NOMO-1 treated with DMSO at 0.1 percent for 48 hours (cell line): ENCODE results near the gene TBC1D16.
"Not testable (repeated sequence)": the region's sequence is repeated elsewhere in the genome, so short reads cannot be mapped to it uniquely, and the experiment has no call there.

Source experiments
- DNase-seq: peaks from one replicate; lab custom pipeline; 2025; ENCODE audit not compliant: unreplicated experiment; lab: John Stamatoyannopoulos, UW

Gene TBC1D16

DNA sequence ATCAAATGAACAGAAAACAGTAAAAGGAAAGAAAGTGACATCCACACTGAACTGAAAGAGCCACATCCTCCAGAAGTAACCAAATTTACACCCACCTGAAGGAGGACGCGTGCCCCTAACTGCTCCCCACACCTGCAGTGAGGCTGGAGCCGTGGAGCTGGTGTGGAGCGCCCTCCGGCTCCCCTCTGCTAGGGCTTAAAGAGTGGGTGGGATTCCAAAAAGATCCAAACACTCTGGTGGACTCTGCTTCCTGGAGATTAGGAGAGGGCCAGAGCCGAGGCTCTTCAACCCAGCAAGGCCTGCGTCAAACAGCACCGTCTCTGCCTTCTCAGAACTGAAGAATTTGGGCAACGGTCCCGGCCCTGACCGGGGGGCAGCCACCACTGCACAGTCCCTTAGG is 16.0 kb upstream of the TBC1D16 start:
- DNase-seq, result no peak

DNA sequence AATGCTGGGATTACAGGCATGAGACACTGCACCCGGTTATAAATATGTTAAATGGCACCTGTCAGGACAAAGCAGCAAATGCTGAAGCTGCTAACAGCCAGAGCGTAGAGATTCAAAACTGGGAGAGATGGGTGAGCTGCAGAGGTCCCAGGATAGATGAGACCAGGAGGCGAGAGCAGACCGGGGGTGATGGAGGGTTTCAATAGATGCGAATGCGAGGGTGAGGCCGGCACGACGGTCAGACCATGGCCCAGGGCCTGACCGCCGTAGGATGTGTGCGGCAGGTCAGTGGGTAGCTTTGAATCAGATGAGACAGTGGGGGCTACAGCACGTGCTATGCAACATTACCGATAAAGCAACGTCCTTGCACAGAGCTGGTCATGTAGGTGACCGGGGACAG is 15.0 kb upstream of the TBC1D16 start:
- no peak for DNase-seq

DNA sequence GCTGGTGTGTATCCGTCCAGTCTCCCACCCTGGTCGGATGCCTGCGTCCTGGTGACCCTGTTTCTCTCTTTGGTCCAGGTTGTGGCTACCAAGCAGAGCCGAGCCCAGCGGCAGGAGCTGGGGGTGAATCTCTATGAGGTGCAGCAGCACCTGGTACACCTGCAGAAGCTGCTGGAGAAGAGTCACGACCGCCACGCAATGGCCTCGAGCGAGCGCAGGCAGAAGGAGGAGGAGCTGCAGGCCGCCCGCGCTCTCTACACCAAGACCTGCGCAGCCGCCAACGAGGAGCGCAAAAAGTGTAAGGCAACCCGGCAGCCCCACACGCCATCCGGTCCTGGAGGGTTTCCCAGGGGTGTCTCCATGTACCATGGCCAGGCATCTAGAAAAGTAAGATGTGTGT is 14.3 kb upstream of the TBC1D16 start:
- DNase-seq, result no peak

DNA sequence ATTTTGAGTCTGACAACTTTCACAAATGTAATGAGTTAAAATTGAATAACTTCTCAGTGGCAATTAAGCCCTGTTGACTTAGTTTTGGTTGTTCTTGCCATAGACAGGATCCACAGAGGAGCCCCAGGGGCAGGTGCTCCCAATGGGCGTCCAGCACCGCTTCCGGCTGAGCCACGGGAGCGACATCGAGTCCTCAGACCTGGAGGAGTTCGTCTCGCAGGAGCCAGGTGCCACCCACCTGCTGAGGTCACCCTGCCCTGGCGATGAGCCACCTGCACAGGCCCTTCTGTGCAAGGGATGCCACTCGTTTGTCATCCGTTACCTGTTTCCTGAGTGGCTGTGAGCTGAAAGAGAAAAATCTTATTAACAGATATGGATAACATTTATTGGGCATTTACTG is 11.5 kb upstream of the TBC1D16 start:
- no peak for DNase-seq

DNA sequence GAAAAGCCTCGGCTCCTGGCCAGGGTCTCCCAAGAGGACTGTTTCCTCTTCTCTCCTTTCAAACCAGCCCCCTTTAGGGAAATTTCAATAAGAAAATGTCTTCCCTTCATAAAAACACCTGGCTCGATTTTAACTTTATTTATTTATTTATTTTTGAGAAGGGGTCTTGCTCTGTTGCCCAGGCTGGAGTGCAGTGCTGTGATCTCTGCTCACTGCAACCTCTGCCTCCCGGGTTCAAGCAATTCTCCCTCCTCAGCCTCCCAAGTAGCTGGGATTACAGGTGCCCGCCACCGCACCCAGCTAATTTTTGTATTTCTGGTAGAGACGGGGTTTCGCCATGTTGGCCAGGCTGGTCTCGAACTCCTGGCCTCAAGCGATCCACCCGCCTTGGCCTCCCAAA is 11.0 kb upstream of the TBC1D16 start:
- DNase-seq, result not testable (repeated sequence)

DNA sequence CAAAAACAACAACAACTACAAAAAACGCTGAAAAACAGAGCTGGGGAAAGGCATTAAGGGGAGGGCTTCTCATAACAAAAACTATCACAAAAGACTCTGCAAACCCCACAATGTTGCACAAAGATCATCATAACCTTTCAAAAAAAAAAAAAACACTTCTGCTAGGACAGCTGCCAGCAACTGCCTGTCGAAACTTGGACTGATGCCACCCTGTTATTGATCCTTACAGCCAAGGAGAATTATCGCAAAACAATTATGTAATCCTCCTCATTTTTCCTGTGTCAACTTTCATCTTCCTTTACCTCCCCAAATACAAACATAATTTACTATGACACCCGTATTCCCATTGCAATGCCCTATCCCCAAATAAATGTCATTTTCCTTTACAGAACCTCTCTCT is 10.0 kb upstream of the TBC1D16 start:
- no peak for DNase-seq

DNA sequence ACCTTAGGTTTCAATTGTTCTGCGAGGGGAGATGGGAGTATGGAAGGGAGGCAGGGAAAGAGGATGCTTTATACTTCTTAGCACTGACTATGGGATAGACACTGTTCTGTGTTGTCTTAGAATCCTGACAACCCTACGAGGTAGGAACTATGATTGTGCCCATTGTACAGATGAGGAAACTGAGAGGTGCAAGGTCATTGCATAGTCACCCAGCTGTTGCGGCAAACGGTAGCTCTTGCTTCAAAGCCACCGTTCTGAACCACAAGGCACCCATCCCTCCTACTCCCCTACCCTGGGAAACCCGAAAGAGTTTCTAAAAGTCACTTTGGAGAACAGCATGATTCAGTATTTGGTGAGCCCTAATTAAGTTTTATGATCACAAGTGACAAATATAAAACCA is 8.3 kb upstream of the TBC1D16 start:
- no peak for DNase-seq

DNA sequence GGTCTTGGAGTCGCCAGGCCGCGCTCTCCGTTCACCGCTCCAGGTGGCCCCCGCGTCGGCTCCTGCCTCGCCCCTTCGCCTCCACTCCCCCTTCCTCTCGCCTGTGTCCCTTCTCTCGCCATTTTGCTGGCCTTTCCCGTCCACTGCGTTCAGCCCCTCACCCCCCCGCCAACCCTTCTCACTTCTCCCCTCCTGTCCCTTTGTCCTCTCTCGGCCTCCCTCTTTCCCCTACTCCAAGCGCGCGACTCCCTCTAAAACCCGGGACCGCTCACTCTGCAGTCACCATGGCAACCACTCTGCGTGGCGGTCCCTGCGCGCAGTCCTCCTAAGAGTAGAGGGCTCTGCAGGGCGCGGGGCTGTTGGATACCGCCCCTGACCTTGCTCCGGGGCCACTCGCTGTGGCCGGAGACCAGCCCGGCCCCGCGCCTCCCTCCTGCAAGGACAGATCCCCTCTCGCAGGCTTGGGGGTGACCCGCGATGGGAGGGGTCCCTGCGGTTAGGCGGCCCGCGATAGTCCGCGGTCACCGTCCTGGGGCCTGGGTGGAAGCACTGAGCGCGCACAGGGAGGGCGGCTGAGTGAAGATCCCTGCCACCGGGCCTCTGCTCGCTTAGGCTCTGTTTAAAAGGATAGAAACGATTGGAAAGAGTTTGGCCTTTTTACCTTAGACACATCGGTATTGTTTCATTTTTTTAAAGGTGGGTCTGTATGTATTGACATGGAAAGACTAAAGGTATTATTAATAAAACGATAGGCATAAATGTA is 1.2 kb upstream of the TBC1D16 start:
- no peak for DNase-seq

DNA sequence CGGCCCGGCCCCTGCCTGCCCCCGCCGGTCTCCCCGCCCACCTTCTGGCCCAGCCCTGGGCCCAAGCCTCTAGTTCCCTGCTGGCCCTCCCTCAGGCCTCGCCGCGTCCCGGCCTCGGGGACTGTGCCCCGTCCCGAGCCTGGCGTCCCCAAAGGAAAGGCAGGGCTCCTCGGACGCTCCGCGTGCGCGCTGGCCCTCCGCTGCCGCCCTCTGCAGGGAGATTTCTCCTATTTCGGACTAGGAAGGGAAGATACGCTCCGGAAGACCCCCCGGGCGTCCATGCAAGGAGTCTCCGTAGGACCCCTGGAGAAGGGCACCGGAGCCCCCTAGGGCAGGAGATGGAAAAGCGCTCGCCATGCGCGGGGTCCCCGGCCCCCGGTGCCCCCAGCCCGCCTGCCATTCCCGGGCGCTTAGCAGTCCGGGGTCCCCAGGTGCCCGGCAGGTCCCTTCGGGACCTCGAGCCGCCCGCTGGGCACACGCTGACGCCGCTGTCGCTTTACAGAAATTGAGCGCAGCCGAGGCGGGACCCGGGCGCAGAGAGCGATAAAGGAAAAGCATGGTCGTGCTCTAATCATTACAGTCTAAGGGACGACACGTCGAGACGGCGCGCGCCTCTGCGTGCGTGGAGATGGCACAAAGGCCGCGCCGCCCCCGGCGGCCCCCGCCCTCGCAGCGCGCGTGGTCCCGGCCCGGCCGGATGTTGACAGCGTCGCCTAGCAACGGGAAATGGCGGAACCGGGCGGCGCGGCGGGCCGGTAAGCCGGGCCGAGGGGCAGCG is 454 bp upstream of the TBC1D16 start, which contains the start of gene CCDC40:
Gene CCDC40, plus strand, starts transcription at position 706 of the 778 bp plus-strand sequence. Its CDS starts 21 bp downstream, at position 727.
- peak; percentile 54 for DNase-seq

DNA sequence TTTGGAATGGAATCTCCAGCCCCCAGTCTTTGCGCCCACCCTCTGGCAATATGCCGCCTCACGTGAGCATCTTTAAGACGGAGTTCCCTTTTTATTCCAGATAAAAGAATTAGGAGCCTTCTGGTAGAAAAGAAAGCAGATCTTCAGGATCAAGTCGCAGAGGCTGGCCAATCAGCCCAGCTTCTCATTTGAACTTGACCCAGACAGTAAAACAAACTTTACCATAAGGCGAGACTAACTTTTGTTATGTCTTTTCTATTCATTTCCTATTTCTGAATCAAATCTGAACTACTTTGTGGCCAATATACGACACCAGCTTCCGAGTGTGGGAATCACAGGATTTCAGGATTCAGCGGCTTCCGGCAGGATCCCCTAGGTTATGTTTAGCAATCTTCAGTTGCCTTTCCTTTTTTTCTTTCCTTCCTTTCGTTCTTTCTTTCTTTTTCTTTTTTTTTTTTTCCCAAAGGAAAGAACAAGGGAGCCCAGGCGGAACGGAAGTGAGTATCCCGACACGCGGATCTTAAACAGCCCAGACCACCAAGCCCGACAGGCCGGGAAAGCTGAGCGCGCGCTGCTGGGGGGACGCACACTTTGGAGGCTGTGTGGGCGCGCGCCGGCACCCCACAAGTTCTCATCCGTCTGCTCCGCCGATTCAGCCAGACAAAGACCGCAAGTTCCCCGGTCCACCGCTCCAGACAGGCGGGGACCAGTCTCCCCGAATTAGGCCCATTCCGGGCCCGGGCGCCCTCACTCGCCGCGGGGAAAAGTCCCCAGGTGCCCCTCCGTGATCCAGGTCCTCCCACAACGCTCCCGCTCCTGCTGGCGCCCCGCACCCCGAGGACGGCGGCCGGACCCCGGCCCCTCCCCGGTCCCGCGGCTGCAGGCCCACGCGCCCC is 633 bp downstream of the TBC1D16 start:
- no peak for DNase-seq

DNA sequence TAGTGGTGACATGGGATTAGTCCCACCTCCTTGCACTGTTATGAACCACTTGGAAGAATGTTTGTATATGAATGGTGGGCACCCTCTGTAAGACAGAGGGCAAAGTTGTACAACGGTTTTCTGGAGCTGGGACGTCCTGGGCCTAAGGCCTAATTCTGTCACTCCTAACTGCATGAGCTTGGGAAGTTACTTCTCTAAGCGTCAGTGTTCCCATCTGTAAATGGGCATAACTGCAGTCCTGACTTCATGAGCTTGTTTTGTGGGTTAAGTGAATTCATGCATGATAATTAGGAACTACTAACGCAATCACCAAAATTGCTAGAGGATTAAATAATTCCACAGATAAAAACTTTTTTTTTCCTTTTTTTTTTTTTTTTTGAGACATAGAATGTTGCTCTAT is 1.8 kb downstream of the TBC1D16 start:
- DNase-seq, result no peak

DNA sequence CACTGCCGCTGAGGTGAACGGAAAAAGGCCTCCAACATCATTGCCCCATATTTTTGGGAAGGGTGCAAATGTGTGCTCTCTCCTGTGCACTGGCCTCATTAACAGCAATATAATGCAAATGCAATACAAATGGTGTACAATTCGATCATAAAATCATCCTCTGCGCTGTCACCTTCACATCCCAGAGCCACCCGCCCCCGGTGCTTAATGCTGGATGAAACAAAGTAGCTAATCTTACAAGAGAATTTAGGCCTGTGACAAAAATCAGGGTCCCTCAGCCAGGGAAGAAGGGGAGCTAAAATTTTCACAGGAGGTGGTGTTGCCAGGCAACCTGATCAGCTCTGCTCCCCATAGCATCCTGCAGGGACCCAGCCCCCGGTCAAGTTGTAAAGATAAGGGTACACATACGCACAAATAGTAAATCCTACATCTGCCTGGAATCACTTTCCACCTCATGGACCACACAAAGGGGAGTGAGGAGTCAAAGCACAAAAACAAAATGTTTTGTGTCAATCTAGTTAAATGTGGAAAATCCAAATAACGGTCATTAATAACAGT is 3.0 kb downstream of the TBC1D16 start:
- no peak for DNase-seq

DNA sequence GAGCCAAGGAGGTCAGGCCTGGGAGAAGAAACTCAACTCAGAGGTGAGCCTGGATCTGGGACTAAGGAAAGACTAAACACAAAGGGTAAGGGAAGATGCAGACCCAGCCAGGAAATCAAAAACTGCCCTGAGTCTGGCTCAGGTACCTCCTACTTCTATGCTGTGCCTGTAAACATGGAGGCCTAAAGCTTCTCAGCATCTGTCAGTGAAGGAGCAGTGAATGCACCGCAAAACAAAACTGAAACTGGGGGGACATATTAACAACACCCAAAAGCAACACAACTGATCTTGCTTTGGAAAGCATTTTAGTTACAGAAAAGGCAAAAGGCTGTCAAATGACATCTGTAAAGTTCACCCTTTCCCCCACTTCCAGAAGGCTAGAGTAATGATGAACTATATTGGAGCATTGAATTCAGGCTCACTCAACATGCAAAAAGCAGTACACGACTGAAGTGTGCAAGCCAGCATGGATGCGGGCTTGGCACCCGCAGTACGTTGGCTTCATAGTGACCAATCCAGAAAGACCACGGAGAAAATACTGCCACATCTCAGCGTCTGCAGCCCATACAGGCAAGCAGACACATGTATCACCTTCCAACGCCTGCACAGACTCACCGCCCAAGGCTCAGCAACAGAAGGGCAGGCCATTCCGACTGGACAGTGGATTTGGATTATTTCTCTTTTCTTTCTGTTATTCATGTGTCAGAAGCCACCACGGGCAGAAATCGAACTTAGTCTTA is 3.8 kb downstream of the TBC1D16 start:
- DNase-seq, result no peak

DNA sequence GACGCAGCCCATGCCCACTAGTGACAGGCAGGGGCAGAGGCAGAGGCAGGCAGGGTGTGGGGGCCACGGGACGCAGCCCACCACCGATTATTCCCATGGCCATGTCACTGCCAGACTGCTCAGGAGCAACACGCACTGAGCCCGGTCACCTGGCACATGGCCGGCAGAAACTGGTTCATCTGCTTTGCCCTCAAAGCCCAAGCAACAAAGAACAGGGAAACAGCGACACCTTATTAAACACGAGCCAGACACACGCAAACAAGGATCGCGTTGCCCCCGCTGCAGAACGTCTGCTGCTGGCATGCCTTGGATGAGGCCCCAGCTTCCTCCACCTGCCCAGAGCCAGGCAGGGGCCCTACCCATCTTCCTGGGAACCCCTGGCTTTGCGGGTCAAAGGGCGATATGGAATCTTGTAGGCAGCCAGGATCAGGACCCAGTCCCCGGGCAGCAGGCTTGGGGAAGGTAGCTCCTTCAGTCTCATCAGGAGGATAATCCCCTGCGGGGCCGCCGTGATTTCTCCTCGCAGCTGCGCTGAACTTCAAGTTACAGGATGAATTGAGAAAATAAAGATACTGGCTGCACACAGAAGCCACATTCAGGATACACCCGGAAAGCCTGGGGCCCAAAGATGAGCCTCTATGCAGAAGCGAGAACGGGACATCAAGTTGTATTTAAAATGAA is 4.8 kb downstream of the TBC1D16 start:
- no peak for DNase-seq

DNA sequence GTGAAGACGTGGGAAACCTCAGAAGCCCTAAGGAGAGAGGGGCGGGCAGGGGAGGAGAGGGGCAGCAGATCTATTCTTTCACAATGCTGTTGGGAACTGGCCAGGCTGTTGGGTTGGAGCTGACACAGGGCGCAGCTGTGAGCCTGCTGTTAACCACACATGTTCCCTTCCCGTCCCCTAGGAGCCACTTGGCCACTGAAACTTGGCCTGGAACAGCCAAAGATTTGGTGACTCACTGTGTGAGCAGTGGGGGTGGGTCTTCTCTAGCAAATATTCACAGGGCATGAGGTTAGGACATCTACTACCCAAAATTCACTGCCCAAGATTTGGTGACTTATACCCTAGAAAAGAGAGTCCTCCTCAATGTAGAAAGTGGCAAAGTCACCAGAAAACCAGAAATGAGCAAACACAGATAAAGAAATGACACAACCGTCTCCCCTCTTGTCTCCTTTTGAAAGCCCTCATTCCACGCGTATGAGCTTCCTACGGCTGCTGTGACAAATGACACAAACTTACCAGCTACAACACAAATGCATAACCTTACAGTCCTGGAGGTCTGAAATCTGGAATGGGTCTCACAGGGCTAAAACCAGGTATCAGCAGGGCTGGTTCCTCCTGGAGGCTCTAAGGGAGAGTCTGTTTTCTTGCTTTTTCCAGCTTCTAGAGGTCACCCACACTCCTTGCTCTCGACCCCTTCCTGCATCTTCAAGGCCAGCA is 6.3 kb downstream of the TBC1D16 start:
- DNase-seq, result no peak

DNA sequence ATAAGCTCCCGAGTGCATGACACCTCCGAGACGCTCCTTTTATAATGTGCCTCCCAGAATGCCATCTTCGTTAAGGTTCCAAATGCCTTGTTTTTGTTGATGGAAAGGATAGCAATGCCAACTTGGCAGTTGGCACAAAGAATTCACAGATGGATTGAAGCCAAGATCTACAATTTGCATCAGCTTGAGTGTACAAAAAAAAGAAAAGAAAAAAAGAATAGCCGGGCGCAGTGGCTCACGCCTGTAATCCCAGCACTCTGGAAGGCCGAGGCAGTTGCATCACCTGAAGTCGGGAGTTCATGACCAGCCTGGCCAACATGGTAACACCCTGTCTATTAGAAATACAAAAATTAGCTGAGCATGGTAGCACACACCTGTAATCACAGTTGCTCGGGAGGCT is 7.6 kb downstream of the TBC1D16 start:
- no peak for DNase-seq

DNA sequence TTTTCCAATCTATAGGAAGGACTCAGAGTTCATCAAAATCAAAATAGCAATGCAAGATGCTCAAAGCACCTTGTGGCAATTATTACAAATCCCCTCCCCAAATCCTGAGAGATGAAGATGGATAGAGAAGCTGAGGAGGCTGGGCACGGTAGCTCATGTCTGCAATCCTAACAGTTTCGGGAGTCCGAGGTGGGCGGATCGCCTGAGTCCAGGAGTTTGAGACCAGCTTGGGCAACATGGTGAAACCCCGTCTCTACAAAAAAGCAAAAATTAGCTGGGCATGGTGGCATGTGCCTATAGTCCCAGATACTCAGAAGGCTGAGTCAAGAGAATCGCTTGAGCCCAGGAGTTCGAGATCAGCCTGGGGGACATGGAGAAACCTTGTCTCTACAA is 8.6 kb downstream of the TBC1D16 start:
- no peak for DNase-seq

DNA sequence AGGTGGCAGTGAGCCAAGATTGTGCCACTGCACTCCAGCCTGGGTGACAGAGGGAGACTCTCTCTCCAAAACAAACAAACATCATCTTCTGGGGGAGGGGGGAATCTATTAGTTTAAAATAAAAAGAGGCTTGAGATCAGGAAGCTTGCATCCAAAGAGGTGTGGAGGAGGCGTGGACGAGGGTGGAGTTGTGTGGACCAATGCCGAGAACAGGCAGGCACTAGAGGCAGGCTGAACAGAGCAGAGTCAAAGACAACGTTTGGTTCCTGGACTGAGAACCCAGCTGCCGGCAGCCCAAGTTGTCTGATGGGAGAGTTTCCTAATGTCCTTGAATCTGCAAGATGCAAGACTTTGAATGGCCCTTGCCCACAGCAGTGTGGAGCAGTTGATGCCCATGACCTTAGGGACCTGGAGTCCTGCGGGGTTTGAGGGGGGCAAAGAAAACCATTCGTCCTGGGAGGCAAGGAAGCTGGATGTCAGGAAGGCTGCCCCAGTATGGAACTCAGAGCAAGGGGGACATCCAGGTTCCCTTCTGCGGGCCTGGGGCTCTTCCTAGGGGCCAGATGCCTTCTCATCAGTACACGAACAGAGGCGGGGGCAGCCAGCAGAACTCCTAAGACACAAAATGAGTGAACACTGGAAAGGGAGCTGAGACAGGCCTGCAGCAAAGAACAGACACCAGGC is 9.2 kb downstream of the TBC1D16 start:
- no peak for DNase-seq

DNA sequence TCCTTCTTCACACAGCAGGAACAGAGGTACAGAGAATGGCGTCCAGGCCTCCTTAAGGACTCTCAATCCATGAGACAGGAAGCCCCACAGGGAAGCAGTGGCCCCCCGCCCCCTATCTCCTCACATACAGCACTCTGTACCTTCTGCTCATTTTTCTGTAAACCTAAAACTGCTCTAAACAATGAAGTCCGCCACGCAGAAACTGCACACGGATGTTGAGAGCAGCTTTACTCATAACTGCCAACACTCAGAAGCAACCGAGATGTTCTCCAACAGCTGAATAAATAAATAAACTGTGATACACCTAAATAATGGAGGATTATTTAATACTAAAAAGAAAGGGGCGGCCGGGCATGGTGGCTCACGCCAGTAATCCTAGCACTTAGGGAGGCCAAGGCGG is 9.9 kb downstream of the TBC1D16 start:
- no peak for DNase-seq
